Measurements from ENCODE around the gene CYBA.

Gene CYBA

GRCh38 chr16:88622125-88622524 is 28.7 kb downstream of the CYBA start:
- DNase-seq (ENCODE audit: extremely low spot score) = no peak
- POLR2A ChIA-PET = no interaction called here
- TF ChIP-seq, protein P1, sequence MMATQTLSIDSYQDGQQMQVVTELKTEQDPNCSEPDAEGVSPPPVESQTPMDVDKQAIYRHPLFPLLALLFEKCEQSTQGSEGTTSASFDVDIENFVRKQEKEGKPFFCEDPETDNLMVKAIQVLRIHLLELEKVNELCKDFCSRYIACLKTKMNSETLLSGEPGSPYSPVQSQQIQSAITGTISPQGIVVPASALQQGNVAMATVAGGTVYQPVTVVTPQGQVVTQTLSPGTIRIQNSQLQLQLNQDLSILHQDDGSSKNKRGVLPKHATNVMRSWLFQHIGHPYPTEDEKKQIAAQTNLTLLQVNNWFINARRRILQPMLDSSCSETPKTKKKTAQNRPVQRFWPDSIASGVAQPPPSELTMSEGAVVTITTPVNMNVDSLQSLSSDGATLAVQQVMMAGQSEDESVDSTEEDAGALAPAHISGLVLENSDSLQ (IDR thresholded peaks at IDR 0.05) = no peak
- TF ChIP-seq ZNF384 (IDR thresholded peaks at IDR 0.05) (no peak), FOXK2 (IDR thresholded peaks at IDR 0.05) (no peak), NFRKB (IDR thresholded peaks at IDR 0.05) (no peak)
- CTCF ChIA-PET = no interaction called here

- TF ChIP-seq SUZ12 (IDR thresholded peaks at IDR 0.05) (no peak), L3MBTL2 (conservative IDR thresholded peaks at IDR 0.05) (no peak), SP1 (IDR thresholded peaks at IDR 0.05) (no peak)
- POLR2A ChIA-PET = interaction anchor here (1.3 kb wide), 1 partner anchor 50 kb away, joined by 3 read pairs; the partner anchor contains the start of gene ZC3H18
- CTCF ChIA-PET = interaction anchor here (0.6 kb wide), 1 partner anchor 206 kb away, joined by 3 read pairs; no protein-coding TSS in a partner anchor
Measured at GRCh38 chr16:88619859-88620815, 30.7 kb downstream of the CYBA start.

GRCh38 chr16:88618956-88619667 is 31.7 kb downstream of the CYBA start:
- ChIA-PET CTCF (no interaction called here), POLR2A (interaction anchor here (1.3 kb wide), 1 partner anchor 49 kb away, joined by 3 read pairs; the partner anchor contains the start of gene ZC3H18)
- TF ChIP-seq ELF4 (IDR thresholded peaks at IDR 0.05) = no peak
- no peak for TF ChIP-seq HDGF (IDR thresholded peaks at IDR 0.05; ENCODE audit: borderline replicate concordance)
- no peak for TF ChIP-seq SP1 (IDR thresholded peaks at IDR 0.05)
- TF ChIP-seq SUZ12 (IDR thresholded peaks at IDR 0.05) = no peak
- TF ChIP-seq FOXK2 (IDR thresholded peaks at IDR 0.05) = no peak
- TF ChIP-seq FOXM1 (IDR thresholded peaks at IDR 0.05; ENCODE audit: borderline replicate concordance) = no peak
- TF ChIP-seq, protein P1 (IDR thresholded peaks at IDR 0.05) = no peak
- no peak for TF ChIP-seq ZNF384 (IDR thresholded peaks at IDR 0.05)
- no peak for TF ChIP-seq NFRKB (IDR thresholded peaks at IDR 0.05)
- no peak for TF ChIP-seq CTBP1 (IDR thresholded peaks at IDR 0.05; ENCODE audit: borderline replicate concordance)
- no peak for TF ChIP-seq TARDBP (IDR thresholded peaks at IDR 0.05)
- TF ChIP-seq BHLHE40 (IDR thresholded peaks at IDR 0.05; ENCODE audit: borderline replicate concordance) = no peak
- TF ChIP-seq FOXA1 (IDR thresholded peaks at IDR 0.05) = no peak
- no peak for TF ChIP-seq ARNT (IDR thresholded peaks at IDR 0.05)
- TF ChIP-seq LEF1 (IDR thresholded peaks at IDR 0.05; ENCODE audit: borderline replicate concordance) = no peak
- no peak for TF ChIP-seq L3MBTL2 (conservative IDR thresholded peaks at IDR 0.05)
- no peak for DNase-seq (ENCODE audit: extremely low spot score)

More at GRCh38 chr16:88619859-88620815, 30.7 kb downstream of the CYBA start:
- DNase-seq (ENCODE audit: extremely low spot score) = no peak

DNA sequence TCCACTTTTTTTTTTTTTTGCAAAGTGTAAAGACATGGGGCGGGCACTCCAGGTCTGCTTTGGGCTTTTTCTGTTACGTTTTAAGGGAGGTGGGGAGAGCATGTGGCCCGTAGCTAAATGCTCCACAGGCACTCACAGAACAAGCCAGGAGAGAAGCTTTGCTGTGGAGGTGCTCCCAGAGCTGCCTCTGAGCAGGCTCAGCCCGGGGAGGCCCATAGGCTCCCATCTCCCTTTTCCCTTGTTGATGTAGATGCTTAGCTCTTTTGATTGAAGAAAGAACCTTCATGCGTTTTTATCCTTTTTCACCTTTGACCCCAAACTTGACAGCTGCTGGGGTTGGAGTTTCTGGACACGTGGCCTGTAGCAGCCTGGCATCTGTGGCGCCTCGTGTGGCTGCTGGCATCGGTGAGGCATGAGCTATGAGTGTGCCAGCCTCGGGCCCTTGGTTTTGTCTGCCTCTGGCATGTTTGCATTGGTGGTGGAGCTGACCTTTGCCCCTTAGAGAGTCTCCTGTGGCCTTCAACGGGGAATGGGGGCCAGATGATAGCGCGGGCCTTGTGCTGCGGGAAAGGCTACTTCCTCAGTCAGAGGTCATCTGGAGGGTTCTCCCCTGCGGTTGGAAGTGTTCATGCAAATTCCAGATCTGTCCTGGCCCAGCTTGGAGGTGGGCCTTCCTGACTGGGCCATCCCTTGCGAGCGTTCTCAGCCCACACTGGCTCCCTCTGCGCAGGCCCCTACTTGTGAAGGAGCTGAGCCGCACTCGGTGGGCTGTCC is 32.5 kb downstream of the CYBA start:
- no peak for TF ChIP-seq TARDBP (IDR thresholded peaks at IDR 0.05)
- TF ChIP-seq ZNF384 (IDR thresholded peaks at IDR 0.05) = no peak
- no peak for TF ChIP-seq L3MBTL2 (conservative IDR thresholded peaks at IDR 0.05)
- TF ChIP-seq FOXA1 (IDR thresholded peaks at IDR 0.05) = no peak
- no peak for TF ChIP-seq CTBP1 (IDR thresholded peaks at IDR 0.05; ENCODE audit: borderline replicate concordance)
- TF ChIP-seq BHLHE40 (IDR thresholded peaks at IDR 0.05; ENCODE audit: borderline replicate concordance) = no peak
- no peak for TF ChIP-seq LEF1 (IDR thresholded peaks at IDR 0.05; ENCODE audit: borderline replicate concordance)
- no peak for TF ChIP-seq FOXK2 (IDR thresholded peaks at IDR 0.05)
- no peak for TF ChIP-seq ARNT (IDR thresholded peaks at IDR 0.05)
- TF ChIP-seq, protein P1 (IDR thresholded peaks at IDR 0.05) = no peak
- TF ChIP-seq FOXM1 (IDR thresholded peaks at IDR 0.05; ENCODE audit: borderline replicate concordance) = no peak
- TF ChIP-seq SP1 (IDR thresholded peaks at IDR 0.05) = no peak
- no peak for TF ChIP-seq ELF4 (IDR thresholded peaks at IDR 0.05)
- no peak for TF ChIP-seq NFRKB (IDR thresholded peaks at IDR 0.05)
- no peak for TF ChIP-seq SUZ12 (IDR thresholded peaks at IDR 0.05)
- TF ChIP-seq HDGF (IDR thresholded peaks at IDR 0.05; ENCODE audit: borderline replicate concordance) = no peak
- CTCF ChIA-PET = no interaction called here
- POLR2A ChIA-PET = no interaction called here

DNA sequence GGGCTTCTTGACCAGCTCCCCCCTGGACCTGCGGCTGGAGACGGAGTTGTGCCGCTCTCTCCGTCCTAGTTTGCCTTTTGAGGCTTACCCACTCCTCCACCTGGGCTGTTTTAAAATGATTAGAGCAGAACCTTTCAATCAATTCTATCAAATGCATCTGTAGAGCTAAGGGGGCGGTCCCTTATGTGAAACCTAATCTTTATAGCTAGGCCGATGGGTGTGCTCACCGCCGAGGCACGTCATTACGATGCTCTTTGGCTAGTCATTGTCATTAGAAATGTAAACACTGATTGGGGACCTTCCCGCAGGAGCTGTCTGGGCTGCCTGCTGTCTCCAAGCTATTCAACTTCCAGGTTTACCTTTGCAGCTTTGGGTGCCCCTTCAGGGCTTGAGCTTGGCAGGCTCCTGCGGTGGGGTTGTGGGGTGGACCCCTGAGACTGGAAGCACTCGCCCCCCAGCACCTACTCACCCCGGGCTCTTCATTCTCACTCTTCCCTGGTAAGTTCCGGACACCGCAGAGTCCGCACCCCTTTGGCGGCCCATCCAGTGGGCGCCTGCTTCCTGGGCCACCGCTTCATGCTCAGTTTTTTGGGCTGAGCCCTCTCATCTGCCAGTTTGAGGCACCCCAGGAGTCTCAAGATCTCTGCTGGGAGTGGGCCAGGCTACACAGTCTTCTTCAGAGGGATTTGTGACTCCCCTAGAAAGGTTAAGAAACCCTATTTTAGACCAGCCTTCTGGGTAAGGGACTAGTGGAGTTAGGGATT is 33.4 kb downstream of the CYBA start:
- ChIA-PET CTCF (interaction anchor here (0.6 kb wide), 1 partner anchor 11 kb away, joined by 4 read pairs; no protein-coding TSS in a partner anchor), POLR2A (interaction anchor here (1.7 kb wide), 1 partner anchor 47 kb away, joined by 6 read pairs; the partner anchor contains the start of gene ZC3H18)
- DNase-seq (ENCODE audit: extremely low spot score) = peak; percentile 69
- TF ChIP-seq SUZ12 (IDR thresholded peaks at IDR 0.05) (no peak), SP1 (IDR thresholded peaks at IDR 0.05) (no peak), TARDBP (IDR thresholded peaks at IDR 0.05) (no peak), FOXK2 (IDR thresholded peaks at IDR 0.05) (peak; percentile 57; the same call in 1 of the 2 replicates), FOXM1 (IDR thresholded peaks at IDR 0.05; ENCODE audit: borderline replicate concordance) (no peak), ELF4 (IDR thresholded peaks at IDR 0.05) (no peak), NFRKB (IDR thresholded peaks at IDR 0.05) (no peak), CTBP1 (IDR thresholded peaks at IDR 0.05; ENCODE audit: borderline replicate concordance) (no peak), LEF1 (IDR thresholded peaks at IDR 0.05; ENCODE audit: borderline replicate concordance) (no peak), HDGF (IDR thresholded peaks at IDR 0.05; ENCODE audit: borderline replicate concordance) (no peak), ARNT (IDR thresholded peaks at IDR 0.05) (no peak)
- TF ChIP-seq, protein P1 (IDR thresholded peaks at IDR 0.05) = peak; percentile 61

More for the DNA sequence above, 32.5 kb downstream of the CYBA start:
- no peak for DNase-seq (ENCODE audit: extremely low spot score)

All from HEK293T (cell line).